Measurements from ENCODE around the gene ATP8B1.

GRCh38 chr18:57737400-57738060 is 65.6 kb downstream of the ATP8B1 start:
- no peak for TF ChIP-seq CTCF (IDR thresholded peaks at IDR 0.05 in 8 of 11, conservative IDR thresholded peaks at IDR 0.05 in 3 of 11)
- TF ChIP-seq POLR2A (IDR thresholded peaks at IDR 0.05): no peak

Measured in spleen (tissue), 7 donors.